Measurements from ENCODE around the gene DAB1.

The DAB1 gene

DNA sequence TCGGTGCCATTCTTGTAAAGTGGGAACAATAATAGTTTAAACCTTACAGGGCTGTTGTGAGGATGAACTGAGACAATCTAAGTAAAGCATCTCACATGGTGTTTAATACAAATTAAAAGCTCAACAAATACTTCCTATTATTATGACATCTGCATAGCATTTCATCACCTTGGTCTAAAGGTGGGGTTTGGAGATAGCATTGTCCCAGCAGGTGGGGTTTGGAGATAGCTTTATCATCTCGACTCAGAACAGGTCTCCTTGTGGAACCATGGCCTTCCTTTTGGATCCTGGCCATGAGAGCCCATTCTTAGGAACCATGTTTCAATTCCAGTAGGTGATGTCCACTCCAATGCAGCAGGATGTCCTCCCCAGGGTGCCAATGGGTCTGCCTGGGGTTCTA lies 437.5 kb downstream of the DAB1 start:
- DNase-seq (ENCODE audit: low read depth in 1 of 2, low spot score in 1 of 2): no peak
- no peak overlapping the region for H3K4me3 ChIP-seq (replicated peaks; ENCODE audit: insufficient read depth, low read length)
- no peaks in the 10 kb centered on the region for H3K27me3 ChIP-seq (ENCODE audit: insufficient read depth, poor library complexity, severe bottlenecking)
- TF ChIP-seq, protein P1, sequence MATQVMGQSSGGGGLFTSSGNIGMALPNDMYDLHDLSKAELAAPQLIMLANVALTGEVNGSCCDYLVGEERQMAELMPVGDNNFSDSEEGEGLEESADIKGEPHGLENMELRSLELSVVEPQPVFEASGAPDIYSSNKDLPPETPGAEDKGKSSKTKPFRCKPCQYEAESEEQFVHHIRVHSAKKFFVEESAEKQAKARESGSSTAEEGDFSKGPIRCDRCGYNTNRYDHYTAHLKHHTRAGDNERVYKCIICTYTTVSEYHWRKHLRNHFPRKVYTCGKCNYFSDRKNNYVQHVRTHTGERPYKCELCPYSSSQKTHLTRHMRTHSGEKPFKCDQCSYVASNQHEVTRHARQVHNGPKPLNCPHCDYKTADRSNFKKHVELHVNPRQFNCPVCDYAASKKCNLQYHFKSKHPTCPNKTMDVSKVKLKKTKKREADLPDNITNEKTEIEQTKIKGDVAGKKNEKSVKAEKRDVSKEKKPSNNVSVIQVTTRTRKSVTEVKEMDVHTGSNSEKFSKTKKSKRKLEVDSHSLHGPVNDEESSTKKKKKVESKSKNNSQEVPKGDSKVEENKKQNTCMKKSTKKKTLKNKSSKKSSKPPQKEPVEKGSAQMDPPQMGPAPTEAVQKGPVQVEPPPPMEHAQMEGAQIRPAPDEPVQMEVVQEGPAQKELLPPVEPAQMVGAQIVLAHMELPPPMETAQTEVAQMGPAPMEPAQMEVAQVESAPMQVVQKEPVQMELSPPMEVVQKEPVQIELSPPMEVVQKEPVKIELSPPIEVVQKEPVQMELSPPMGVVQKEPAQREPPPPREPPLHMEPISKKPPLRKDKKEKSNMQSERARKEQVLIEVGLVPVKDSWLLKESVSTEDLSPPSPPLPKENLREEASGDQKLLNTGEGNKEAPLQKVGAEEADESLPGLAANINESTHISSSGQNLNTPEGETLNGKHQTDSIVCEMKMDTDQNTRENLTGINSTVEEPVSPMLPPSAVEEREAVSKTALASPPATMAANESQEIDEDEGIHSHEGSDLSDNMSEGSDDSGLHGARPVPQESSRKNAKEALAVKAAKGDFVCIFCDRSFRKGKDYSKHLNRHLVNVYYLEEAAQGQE (IDR thresholded peaks at IDR 0.05; ENCODE audit: insufficient replicate concordance, low read depth): no peak
- no peak for TF ChIP-seq SPI1 (IDR thresholded peaks at IDR 0.05; ENCODE audit: borderline replicate concordance, low read depth)
- TF ChIP-seq, protein P2, sequence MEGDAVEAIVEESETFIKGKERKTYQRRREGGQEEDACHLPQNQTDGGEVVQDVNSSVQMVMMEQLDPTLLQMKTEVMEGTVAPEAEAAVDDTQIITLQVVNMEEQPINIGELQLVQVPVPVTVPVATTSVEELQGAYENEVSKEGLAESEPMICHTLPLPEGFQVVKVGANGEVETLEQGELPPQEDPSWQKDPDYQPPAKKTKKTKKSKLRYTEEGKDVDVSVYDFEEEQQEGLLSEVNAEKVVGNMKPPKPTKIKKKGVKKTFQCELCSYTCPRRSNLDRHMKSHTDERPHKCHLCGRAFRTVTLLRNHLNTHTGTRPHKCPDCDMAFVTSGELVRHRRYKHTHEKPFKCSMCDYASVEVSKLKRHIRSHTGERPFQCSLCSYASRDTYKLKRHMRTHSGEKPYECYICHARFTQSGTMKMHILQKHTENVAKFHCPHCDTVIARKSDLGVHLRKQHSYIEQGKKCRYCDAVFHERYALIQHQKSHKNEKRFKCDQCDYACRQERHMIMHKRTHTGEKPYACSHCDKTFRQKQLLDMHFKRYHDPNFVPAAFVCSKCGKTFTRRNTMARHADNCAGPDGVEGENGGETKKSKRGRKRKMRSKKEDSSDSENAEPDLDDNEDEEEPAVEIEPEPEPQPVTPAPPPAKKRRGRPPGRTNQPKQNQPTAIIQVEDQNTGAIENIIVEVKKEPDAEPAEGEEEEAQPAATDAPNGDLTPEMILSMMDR (IDR thresholded peaks at IDR 0.05; ENCODE audit: insufficient read depth, low read length): no peak
- no peak overlapping the region for H3K27ac ChIP-seq (replicated peaks)

DNA sequence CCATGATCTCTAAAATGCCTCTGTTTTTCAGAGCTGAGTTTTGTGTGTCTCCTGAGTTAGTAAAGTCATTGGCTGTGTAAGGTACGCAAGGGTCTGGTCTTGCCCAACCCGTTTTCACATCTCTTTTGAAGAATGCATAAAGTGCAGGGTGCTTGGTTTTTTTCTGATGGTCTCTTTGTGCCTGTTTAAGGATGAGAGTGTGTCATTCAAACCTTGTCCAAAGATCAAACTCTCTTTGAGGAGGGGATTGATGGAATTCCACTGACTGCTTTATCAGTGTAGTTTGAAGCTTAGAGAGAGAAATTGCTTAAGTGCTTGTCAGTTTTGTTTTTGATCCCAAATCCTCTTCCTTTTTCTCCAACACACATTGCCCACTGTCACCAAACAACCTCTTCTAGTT lies 438.0 kb downstream of the DAB1 start:
- Histone ChIP-seq H3K4me3 (replicated peaks; ENCODE audit: insufficient read depth, low read length) (no peak overlapping the region), H3K27me3 (ENCODE audit: insufficient read depth, poor library complexity, severe bottlenecking) (no peaks in the 10 kb centered on the region), H3K27ac (replicated peaks) (no peak overlapping the region)
- DNase-seq (ENCODE audit: low read depth in 1 of 2, low spot score in 1 of 2): no peak
- TF ChIP-seq POLR2AphosphoS5 (IDR thresholded peaks at IDR 0.05; ENCODE audit: low read depth) (no peak), SPI1 (IDR thresholded peaks at IDR 0.05; ENCODE audit: borderline replicate concordance, low read depth) (no peak)

DNA sequence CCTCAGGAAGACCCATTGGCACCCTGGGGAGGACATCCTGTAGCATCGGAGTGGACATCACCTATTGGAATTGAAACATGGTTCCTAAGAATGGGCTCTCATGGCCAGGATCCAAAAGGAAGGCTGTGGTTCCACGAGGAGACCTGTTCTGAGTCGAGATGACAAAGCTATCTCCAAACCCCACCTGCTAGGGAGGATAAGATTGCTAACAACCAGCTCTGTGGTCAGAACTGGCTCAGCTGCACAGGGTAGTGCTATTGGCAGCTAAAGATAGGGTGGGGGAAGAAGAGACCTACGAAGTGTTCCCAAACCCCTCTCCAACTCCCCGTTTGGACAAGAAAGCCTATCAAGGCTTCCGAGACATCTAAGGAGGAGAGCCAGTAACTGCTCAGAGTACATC lies 440.4 kb downstream of the DAB1 start:
- TF ChIP-seq POLR2AphosphoS5 (IDR thresholded peaks at IDR 0.05; ENCODE audit: low read depth): no peak
- no peak for TF ChIP-seq GABPA (IDR thresholded peaks at IDR 0.05; ENCODE audit: low read depth)
- TF ChIP-seq, protein P1 (IDR thresholded peaks at IDR 0.05; ENCODE audit: insufficient replicate concordance, low read depth): no peak
- TF ChIP-seq SPI1 (IDR thresholded peaks at IDR 0.05; ENCODE audit: borderline replicate concordance, low read depth): no peak
- TF ChIP-seq, protein P2 (IDR thresholded peaks at IDR 0.05; ENCODE audit: insufficient read depth, low read length): no peak
- no peak overlapping the region for H3K4me3 ChIP-seq (replicated peaks; ENCODE audit: insufficient read depth, low read length)
- H3K27me3 ChIP-seq (ENCODE audit: insufficient read depth, poor library complexity, severe bottlenecking): peaks cover 3% of the 10 kb centered on the region

DNA sequence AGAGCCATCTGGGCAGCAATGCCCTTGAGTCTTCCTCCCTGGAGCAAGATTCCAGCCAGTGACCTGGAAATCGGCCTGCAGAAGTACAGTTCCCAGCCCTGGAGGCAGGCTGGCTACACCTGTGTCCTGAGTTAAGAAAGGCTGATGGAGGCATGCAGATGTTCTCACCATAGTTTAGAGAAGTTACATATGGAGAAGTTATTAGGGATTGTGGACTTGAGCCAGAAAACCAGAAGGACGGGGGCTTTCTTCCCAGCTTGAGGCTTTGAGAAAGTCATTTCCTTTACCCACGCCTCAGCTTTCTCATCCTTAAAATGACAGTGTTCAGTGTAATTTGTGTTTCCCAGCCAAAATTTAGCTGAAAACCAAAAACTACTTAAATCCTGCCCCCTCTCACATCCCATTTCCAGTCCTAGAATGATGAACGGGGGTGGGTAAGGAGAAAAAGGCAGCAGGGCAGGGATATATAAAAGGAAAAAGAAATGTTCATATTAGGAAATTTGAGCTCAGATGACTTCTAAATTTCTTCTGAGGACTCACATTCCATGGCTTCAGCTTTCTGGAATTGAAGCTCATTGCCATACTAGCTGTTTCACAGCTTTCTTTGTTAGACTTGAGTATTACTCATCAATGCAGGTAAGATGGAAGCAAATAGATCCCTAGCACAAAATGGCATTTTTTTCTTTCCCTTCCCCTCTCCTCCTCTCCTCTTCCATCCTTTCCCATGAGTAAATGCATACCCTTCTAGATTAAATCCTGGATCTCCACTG lies 443.7 kb downstream of the DAB1 start:
- TF ChIP-seq, protein P2 (IDR thresholded peaks at IDR 0.05; ENCODE audit: insufficient read depth, low read length): no peak
- TF ChIP-seq POLR2AphosphoS5 (IDR thresholded peaks at IDR 0.05; ENCODE audit: low read depth) (no peak), GABPA (IDR thresholded peaks at IDR 0.05; ENCODE audit: low read depth) (no peak)
- no peak overlapping the region for H3K4me3 ChIP-seq (replicated peaks; ENCODE audit: insufficient read depth, low read length)
- H3K27me3 ChIP-seq (ENCODE audit: insufficient read depth, poor library complexity, severe bottlenecking): peaks cover 3% of the 10 kb centered on the region
- H3K27ac ChIP-seq (replicated peaks): no peak overlapping the region
- DNase-seq (ENCODE audit: low read depth in 1 of 2, low spot score in 1 of 2): no peak

More for the DNA sequence above, 440.4 kb downstream of the DAB1 start:
- DNase-seq (ENCODE audit: low read depth in 1 of 2, low spot score in 1 of 2): no peak
- H3K27ac ChIP-seq (replicated peaks): no peak overlapping the region

Measured in HL-60 (cell line).